Skeletal muscle tissue (tissue), 4 donors: ENCODE data around the gene CFAP68. TPM values are rescaled to one million over a fixed set of nuclear protein-coding genes. Genes with fewer than 3 reads are reported as not detected.

Experiments
- H3K27ac ChIP-seq: one replicate; pipeline ENCODE4 v1.7.0; 2013; ENCODE audit warnings: mild to moderate bottlenecking, low read depth, low read length, inconsistent platforms
- H3K27me3 ChIP-seq, 3 donors: one replicate each; pipeline ENCODE4 v1.7.0; 2013; ENCODE audit warnings: low read length in 3 of 3; ENCODE audit not compliant: control insufficient read depth in 3 of 3, insufficient read depth in 3 of 3
- H3K36me3 ChIP-seq, 3 donors: one replicate each; pipeline ENCODE4 v1.7.0; 2013; ENCODE audit warnings: low read length in 3 of 3; ENCODE audit not compliant: control insufficient read depth in 3 of 3, insufficient read depth in 3 of 3
- H3K4me1 ChIP-seq, 3 donors: one replicate each; pipeline ENCODE4 v1.7.0; 2013; ENCODE audit warnings: low read length in 3 of 3, mild to moderate bottlenecking in 3 of 3; ENCODE audit not compliant: control insufficient read depth in 3 of 3, insufficient read depth in 3 of 3
- H3K4me3 ChIP-seq, 3 donors: one replicate each; pipeline ENCODE4 v1.7.0; 2013; ENCODE audit warnings: low read length in 3 of 3
- H3K9ac ChIP-seq, 3 donors: one replicate each; pipeline ENCODE4 v1.7.0; 2013; ENCODE audit warnings: low read length in 3 of 3, mild to moderate bottlenecking in 3 of 3, moderate library complexity in 2 of 3, low read depth in 1 of 3
- H3K9me3 ChIP-seq, 3 donors: one replicate each; pipeline ENCODE4 v1.7.0; 2013; ENCODE audit warnings: low read length in 3 of 3; ENCODE audit not compliant: control insufficient read depth in 3 of 3
- total RNA-seq: library from RNA; depleted of rRNA; stranded (reverse); fragments of >200 nt; gene quantifications from one replicate; pipeline ENCODE4 v1.2.3, GENCODE V29; 2014
- donor health status: Osteomylitis.

Gene CFAP68
- total RNA-seq, 1 donor from 2014 or later, result 6.8 TPM

DNA sequence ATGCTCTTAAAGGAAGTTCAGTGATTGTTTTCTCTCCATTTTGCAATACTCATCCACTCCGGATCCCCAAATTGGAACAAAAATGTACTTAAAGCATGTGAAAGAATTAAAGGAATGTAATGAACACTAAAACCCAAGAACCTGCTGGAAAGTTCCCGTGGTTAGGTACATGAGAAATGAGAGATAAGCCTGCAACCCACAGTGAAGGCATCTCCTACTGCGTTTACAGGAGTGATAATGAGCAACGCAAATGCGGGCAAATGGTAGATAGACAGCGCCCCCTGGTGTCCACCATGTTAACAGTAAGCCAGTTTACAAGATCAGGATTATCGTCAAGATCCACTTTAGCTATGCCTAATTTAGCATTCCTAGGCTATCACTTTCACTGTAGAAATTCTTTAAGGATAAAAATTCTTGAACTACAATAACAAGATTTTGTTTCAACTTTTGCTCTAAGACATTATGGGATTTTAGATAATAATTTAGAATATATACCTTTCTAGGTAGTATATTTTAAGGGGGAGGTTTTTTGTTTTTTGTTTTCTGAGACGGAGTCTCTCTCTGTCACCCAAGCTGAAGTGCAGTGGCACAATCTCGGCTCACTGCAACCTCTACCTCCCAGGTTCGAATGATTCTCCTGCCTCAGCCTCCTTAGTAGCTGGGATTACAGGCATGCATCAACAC is 37.8 kb upstream of the CFAP68 start:
- no peak overlapping the region for H3K4me3 ChIP-seq
- peak overlapping the region; percentile 16 for H3K27ac ChIP-seq
- no peaks in the 10 kb centered on the region for H3K9me3 ChIP-seq
- H3K27me3 ChIP-seq, result no peaks in the 10 kb centered on the region
- no peak overlapping the region for H3K9ac ChIP-seq
- peaks cover 4 to 35% (median 21%) of the 10 kb centered on the region in 3 donors for H3K36me3 ChIP-seq
- peaks cover 9 to 12% (median 12%) of the 10 kb centered on the region in 3 donors for H3K4me1 ChIP-seq

DNA sequence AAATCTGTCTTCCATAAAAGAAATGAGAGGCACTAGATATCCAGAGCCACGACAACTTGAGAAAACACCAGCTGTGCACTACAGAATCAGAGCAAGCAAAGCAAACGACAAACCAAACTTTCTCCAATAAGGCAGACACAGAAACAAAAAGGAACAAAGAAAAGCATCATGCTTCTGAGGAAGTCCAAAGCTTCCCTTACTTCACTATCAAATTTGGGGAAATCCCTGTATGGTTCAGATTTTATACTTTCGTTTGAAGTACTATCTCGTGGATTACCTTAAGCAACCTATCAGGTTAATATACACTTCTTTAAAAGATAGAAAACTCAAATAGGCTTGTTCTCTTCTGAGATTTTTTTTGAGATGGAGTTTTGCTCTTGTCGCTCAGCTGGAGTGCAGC is 35.7 kb upstream of the CFAP68 start:
- H3K27ac ChIP-seq, result no peak overlapping the region
- no peaks in the 10 kb centered on the region for H3K27me3 ChIP-seq
- H3K4me3 ChIP-seq, result no peak overlapping the region
- peaks cover 0 to 4% (median 2%) of the 10 kb centered on the region in 3 donors for H3K4me1 ChIP-seq
- no peak overlapping the region for H3K9ac ChIP-seq
- no peaks in the 10 kb centered on the region for H3K9me3 ChIP-seq
- peaks cover 4 to 46% (median 34%) of the 10 kb centered on the region in 3 donors for H3K36me3 ChIP-seq

DNA sequence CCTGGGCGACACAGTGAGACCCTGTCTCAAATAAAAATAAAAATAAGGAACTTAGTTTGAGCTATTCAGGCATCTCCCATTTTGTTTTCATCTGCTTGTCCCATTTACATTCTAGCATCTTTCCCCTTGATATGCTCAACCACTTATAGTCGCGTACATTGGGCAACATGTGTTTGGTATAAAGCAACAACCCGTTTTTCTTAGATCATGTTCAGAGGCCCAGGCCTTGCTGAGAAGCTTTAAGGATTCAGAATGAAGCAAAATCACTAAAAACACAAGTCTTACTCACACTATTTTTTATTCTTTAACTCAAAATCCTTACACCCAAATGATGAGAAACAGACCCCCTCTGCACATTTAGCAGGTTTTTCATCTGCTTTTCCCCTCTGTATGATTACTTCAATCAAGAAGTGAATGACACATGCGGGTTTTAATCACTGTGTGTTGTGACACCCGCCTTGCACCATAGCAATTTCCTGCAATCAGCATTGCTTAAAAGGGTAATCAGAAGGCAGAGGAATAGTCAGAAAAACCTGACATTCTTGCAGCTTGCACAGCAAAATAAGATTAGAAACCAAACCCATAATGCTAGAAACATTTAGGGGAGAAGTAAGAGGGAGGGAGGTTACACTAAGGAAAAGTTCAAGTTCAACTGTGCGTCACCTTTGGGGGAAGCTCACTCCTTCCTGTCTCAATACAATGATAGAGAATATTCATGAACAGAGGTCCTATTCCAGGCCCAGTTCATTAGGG is 33.9 kb upstream of the CFAP68 start:
- peaks cover 4 to 51% (median 43%) of the 10 kb centered on the region in 3 donors for H3K36me3 ChIP-seq
- H3K27ac ChIP-seq, result no peak overlapping the region
- no peaks in the 10 kb centered on the region for H3K27me3 ChIP-seq
- no peak overlapping the region for H3K9ac ChIP-seq
- H3K4me3 ChIP-seq, result no peak overlapping the region
- peaks cover 0 to 2% (median 0%) of the 10 kb centered on the region in 3 donors for H3K4me1 ChIP-seq
- no peaks in the 10 kb centered on the region for H3K9me3 ChIP-seq

DNA sequence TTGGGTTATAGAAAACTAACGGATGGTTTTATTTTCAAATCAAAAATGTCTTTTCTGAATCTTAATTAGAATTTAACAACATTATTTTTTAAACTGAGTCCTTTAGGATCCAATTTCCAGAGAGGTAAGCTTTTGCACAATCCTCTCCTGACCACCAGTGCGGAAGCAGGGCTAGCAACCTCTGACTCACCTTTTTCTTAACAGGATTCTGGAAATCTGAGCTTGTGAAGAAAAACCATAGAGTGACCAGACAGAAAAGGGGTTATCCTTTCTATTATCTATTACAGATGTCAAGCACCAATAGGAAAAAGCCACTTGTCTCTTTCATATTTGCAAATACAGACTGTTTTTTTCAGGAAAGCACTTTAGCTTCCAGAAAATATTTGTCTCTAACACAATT is 33.3 kb upstream of the CFAP68 start:
- Histone ChIP-seq H3K4me3 (no peak overlapping the region), H3K9me3 (no peaks in the 10 kb centered on the region), H3K27ac (no peak overlapping the region), H3K36me3 (peaks cover 4 to 54% (median 46%) of the 10 kb centered on the region in 3 donors), H3K9ac (no peak overlapping the region), H3K27me3 (no peaks in the 10 kb centered on the region), H3K4me1 (peaks cover 0 to 2% (median 0%) of the 10 kb centered on the region in 3 donors)

GRCh38 chr11:111846636-111847035 is 32.7 kb upstream of the CFAP68 start:
- H3K27me3 ChIP-seq, result no peaks in the 10 kb centered on the region
- H3K4me1 ChIP-seq, result no peaks in the 10 kb centered on the region
- no peaks in the 10 kb centered on the region for H3K9me3 ChIP-seq
- no peak overlapping the region for H3K9ac ChIP-seq
- H3K27ac ChIP-seq, result no peak overlapping the region
- no peak overlapping the region for H3K4me3 ChIP-seq
- peaks cover 4 to 54% (median 46%) of the 10 kb centered on the region in 3 donors for H3K36me3 ChIP-seq

DNA sequence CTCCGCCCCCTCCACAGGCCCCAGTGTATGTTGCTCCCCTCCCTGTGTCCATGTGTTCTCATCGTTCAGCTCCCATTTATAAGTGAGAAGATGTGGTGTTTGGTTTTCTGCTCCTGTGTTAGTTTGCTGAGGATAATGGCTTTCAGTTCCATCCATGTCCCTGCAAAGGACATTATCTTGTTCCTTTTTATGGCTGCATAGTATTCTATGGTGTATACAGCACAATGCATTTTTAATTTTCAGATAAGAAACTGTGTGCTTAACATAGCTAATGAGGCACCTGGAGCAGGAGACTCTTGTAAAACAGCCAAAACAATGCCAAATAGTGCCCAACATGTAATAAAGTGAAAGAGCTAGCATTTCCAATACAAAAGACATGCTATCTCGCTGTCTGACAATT is 29.7 kb upstream of the CFAP68 start:
- Histone ChIP-seq H3K4me1 (no peaks in the 10 kb centered on the region), H3K36me3 (peaks cover 3 to 56% (median 50%) of the 10 kb centered on the region in 3 donors), H3K4me3 (no peak overlapping the region), H3K9me3 (no peaks in the 10 kb centered on the region), H3K27me3 (no peaks in the 10 kb centered on the region), H3K9ac (no peak overlapping the region), H3K27ac (no peak overlapping the region)

DNA sequence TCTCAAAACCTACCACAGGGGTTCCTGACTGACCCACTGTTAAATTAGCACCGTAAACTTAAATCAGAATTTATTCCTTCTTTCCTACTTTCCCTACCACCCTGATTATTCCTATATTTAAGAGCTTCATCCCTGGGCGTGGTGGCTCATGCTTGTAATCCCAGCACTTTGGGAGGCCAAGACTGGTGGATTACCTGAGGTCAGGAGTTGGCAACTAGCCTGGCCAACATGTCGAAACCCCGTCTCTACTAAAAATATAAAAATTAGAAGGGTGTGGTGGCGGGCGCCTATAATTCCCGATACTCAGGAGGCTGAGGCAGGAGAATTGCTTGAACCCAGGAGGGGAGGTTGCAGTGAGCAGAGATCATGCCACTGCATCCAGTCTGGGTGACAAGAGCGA is 28.3 kb upstream of the CFAP68 start:
- Histone ChIP-seq H3K36me3 (peaks cover 3 to 48% (median 44%) of the 10 kb centered on the region in 3 donors), H3K4me1 (no peaks in the 10 kb centered on the region), H3K9ac (no peak overlapping the region), H3K27me3 (no peaks in the 10 kb centered on the region), H3K4me3 (no peak overlapping the region), H3K27ac (no peak overlapping the region), H3K9me3 (no peaks in the 10 kb centered on the region)

GRCh38 chr11:111851636-111852035 is 27.7 kb upstream of the CFAP68 start:
- Histone ChIP-seq H3K9ac (no peak overlapping the region), H3K4me1 (no peaks in the 10 kb centered on the region), H3K27ac (no peak overlapping the region), H3K27me3 (no peaks in the 10 kb centered on the region), H3K36me3 (peaks cover 3 to 43% (median 42%) of the 10 kb centered on the region in 3 donors), H3K9me3 (no peaks in the 10 kb centered on the region), H3K4me3 (no peak overlapping the region)

GRCh38 chr11:111852103-111852502 is 27.2 kb upstream of the CFAP68 start:
- Histone ChIP-seq H3K36me3 (peaks cover 3 to 41% (median 40%) of the 10 kb centered on the region in 3 donors), H3K27me3 (no peaks in the 10 kb centered on the region), H3K9ac (no peak overlapping the region), H3K9me3 (no peaks in the 10 kb centered on the region), H3K27ac (no peak overlapping the region), H3K4me1 (no peaks in the 10 kb centered on the region), H3K4me3 (no peak overlapping the region)

- Histone ChIP-seq H3K27me3 (no peaks in the 10 kb centered on the region), H3K9me3 (no peaks in the 10 kb centered on the region), H3K36me3 (peaks cover 14 to 49% (median 42%) of the 10 kb centered on the region in 3 donors), H3K4me3 (no peak overlapping the region), H3K9ac (no peak overlapping the region), H3K4me1 (no peaks in the 10 kb centered on the region), H3K27ac (no peak overlapping the region)
Observed at GRCh38 chr11:111855506-111855905, 23.8 kb upstream of the CFAP68 start.
